Measurements from ENCODE around the gene FOXP4. TPM values are rescaled to one million over a fixed set of nuclear protein-coding genes. Genes with fewer than 3 reads are reported as not detected.

FOXP4 gene
- total and polyA plus RNA-seq, 2 of the 13 experiments (the other 11 are each of a cell fraction or from before 2014, with no cell fraction given): 11.0 to 12.4 TPM

- TF ChIP-seq, protein P1, sequence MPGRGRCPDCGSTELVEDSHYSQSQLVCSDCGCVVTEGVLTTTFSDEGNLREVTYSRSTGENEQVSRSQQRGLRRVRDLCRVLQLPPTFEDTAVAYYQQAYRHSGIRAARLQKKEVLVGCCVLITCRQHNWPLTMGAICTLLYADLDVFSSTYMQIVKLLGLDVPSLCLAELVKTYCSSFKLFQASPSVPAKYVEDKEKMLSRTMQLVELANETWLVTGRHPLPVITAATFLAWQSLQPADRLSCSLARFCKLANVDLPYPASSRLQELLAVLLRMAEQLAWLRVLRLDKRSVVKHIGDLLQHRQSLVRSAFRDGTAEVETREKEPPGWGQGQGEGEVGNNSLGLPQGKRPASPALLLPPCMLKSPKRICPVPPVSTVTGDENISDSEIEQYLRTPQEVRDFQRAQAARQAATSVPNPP (CRISPR knock-in tag; IDR thresholded peaks at IDR 0.05): no peak
- peak; percentile 67; the same call in 1 of the 2 replicates for TF ChIP-seq MXD4 (CRISPR knock-in tag; IDR thresholded peaks at IDR 0.05)
- no peak for TF ChIP-seq THYN1 (CRISPR knock-in tag; IDR thresholded peaks at IDR 0.05; ENCODE audit: borderline replicate concordance, low read depth)
- TF ChIP-seq ZNF776 (CRISPR knock-in tag; IDR thresholded peaks at IDR 0.05): no peak
- TF ChIP-seq ZNF280B (CRISPR knock-in tag; IDR thresholded peaks at IDR 0.05; ENCODE audit: borderline replicate concordance): no peak
- TF ChIP-seq, protein P2, sequence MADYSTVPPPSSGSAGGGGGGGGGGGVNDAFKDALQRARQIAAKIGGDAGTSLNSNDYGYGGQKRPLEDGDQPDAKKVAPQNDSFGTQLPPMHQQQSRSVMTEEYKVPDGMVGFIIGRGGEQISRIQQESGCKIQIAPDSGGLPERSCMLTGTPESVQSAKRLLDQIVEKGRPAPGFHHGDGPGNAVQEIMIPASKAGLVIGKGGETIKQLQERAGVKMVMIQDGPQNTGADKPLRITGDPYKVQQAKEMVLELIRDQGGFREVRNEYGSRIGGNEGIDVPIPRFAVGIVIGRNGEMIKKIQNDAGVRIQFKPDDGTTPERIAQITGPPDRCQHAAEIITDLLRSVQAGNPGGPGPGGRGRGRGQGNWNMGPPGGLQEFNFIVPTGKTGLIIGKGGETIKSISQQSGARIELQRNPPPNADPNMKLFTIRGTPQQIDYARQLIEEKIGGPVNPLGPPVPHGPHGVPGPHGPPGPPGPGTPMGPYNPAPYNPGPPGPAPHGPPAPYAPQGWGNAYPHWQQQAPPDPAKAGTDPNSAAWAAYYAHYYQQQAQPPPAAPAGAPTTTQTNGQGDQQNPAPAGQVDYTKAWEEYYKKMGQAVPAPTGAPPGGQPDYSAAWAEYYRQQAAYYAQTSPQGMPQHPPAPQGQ (CRISPR knock-in tag; IDR thresholded peaks at IDR 0.05; ENCODE audit: borderline replicate concordance): no peak
- TF ChIP-seq RFX3 (CRISPR knock-in tag; IDR thresholded peaks at IDR 0.05): no peak
- TF ChIP-seq RBAK (CRISPR knock-in tag; IDR thresholded peaks at IDR 0.05): no peak
- TF ChIP-seq RFX5 (IDR thresholded peaks at IDR 0.05; ENCODE audit: low read depth, low read length): no peak
- TF ChIP-seq, protein P3, sequence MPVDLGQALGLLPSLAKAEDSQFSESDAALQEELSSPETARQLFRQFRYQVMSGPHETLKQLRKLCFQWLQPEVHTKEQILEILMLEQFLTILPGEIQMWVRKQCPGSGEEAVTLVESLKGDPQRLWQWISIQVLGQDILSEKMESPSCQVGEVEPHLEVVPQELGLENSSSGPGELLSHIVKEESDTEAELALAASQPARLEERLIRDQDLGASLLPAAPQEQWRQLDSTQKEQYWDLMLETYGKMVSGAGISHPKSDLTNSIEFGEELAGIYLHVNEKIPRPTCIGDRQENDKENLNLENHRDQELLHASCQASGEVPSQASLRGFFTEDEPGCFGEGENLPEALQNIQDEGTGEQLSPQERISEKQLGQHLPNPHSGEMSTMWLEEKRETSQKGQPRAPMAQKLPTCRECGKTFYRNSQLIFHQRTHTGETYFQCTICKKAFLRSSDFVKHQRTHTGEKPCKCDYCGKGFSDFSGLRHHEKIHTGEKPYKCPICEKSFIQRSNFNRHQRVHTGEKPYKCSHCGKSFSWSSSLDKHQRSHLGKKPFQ (CRISPR knock-in tag; IDR thresholded peaks at IDR 0.05; ENCODE audit: insufficient replicate concordance): no peak
- TF ChIP-seq ZBTB43 (CRISPR knock-in tag; conservative IDR thresholded peaks at IDR 0.05): no peak
- TF ChIP-seq ZNF235 (CRISPR knock-in tag; IDR thresholded peaks at IDR 0.05; ENCODE audit: borderline replicate concordance): no peak
- no peak for TF ChIP-seq NBN (conservative IDR thresholded peaks at IDR 0.05)
- TF ChIP-seq, protein P4, sequence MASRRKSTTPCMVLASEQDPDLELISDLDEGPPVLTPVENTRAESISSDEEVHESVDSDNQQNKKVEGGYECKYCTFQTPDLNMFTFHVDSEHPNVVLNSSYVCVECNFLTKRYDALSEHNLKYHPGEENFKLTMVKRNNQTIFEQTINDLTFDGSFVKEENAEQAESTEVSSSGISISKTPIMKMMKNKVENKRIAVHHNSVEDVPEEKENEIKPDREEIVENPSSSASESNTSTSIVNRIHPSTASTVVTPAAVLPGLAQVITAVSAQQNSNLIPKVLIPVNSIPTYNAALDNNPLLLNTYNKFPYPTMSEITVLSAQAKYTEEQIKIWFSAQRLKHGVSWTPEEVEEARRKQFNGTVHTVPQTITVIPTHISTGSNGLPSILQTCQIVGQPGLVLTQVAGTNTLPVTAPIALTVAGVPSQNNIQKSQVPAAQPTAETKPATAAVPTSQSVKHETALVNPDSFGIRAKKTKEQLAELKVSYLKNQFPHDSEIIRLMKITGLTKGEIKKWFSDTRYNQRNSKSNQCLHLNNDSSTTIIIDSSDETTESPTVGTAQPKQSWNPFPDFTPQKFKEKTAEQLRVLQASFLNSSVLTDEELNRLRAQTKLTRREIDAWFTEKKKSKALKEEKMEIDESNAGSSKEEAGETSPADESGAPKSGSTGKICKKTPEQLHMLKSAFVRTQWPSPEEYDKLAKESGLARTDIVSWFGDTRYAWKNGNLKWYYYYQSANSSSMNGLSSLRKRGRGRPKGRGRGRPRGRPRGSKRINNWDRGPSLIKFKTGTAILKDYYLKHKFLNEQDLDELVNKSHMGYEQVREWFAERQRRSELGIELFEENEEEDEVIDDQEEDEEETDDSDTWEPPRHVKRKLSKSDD (CRISPR knock-in tag; IDR thresholded peaks at IDR 0.05; ENCODE audit: low read depth): no peak
- TF ChIP-seq ZNF670 (CRISPR knock-in tag; IDR thresholded peaks at IDR 0.05; ENCODE audit: borderline replicate concordance): 0 out of 2 replicates have a peak, but pooled peaks have one; percentile 44
- no peak for TF ChIP-seq ZFY (CRISPR knock-in tag; IDR thresholded peaks at IDR 0.05)
- no peak for TF ChIP-seq ZNF737 (CRISPR knock-in tag; IDR thresholded peaks at IDR 0.05; ENCODE audit: borderline replicate concordance)
- TF ChIP-seq U2AF2 (IDR thresholded peaks at IDR 0.05; ENCODE audit: low read depth, low read length): no peak
Measured at GRCh38 chr6:41602864-41603608, 56.9 kb downstream of the FOXP4 start (continued).

All from HepG2 (cell line).